GM21390 (cell line): ENCODE results near the gene CRYBB2.
"Not testable (repeated sequence)": the region's sequence is repeated elsewhere in the genome, so short reads cannot be mapped to it uniquely, and the experiment has no call there.

ENCODE experiments used
- ATAC-seq: cut with Tn5 transposase; IDR thresholded peaks from one replicate; pipeline ENCODE4 v1.9.1; 2021; ENCODE audit not compliant: unreplicated experiment

Gene CRYBB2

GRCh38 chr22:25219211-25219689, at the start of gene CRYBB2:
Gene CRYBB2 (plus strand): TSS chr22:25219639. CDS start chr22:25221430, 1,791 bp downstream.
- no peak for ATAC-seq

- ATAC-seq, result no peak
Observed at GRCh38 chr22:25170426-25170980, 48.9 kb upstream of the CRYBB2 start.

GRCh38 chr22:25172153-25172552, 47.3 kb upstream of the CRYBB2 start:
- ATAC-seq, result no peak

- no peak for ATAC-seq
Observed at GRCh38 chr22:25174156-25174887, 45.1 kb upstream of the CRYBB2 start.

- ATAC-seq, result no peak
Observed at GRCh38 chr22:25174888-25175411, 44.5 kb upstream of the CRYBB2 start.

- no peak for ATAC-seq
Observed at GRCh38 chr22:25176175-25176574, 43.3 kb upstream of the CRYBB2 start.

GRCh38 chr22:25176799-25177198, 42.6 kb upstream of the CRYBB2 start:
- ATAC-seq, result no peak

GRCh38 chr22:25177226-25177625, 42.2 kb upstream of the CRYBB2 start:
- no peak for ATAC-seq

GRCh38 chr22:25177895-25178294, 41.5 kb upstream of the CRYBB2 start:
- no peak for ATAC-seq

GRCh38 chr22:25178348-25178747, 41.1 kb upstream of the CRYBB2 start:
- not testable (repeated sequence) for ATAC-seq

- not testable (repeated sequence) for ATAC-seq
Observed at GRCh38 chr22:25178869-25179631, 40.4 kb upstream of the CRYBB2 start.

GRCh38 chr22:25182131-25183110, 37.0 kb upstream of the CRYBB2 start:
- ATAC-seq, result no peak

- ATAC-seq, result no peak
Observed at GRCh38 chr22:25183949-25184619, 35.4 kb upstream of the CRYBB2 start.

- no peak for ATAC-seq
Observed at GRCh38 chr22:25186140-25186539, 33.3 kb upstream of the CRYBB2 start.

GRCh38 chr22:25187469-25187868, 32.0 kb upstream of the CRYBB2 start:
- no peak for ATAC-seq

GRCh38 chr22:25192406-25192805, 27.0 kb upstream of the CRYBB2 start:
- ATAC-seq, result no peak

GRCh38 chr22:25193130-25193529, 26.3 kb upstream of the CRYBB2 start:
- ATAC-seq, result no peak

GRCh38 chr22:25193548-25193947, 25.9 kb upstream of the CRYBB2 start:
- no peak for ATAC-seq

- ATAC-seq, result no peak
Observed at GRCh38 chr22:25196326-25196725, 23.1 kb upstream of the CRYBB2 start.

- ATAC-seq, result no peak
Observed at GRCh38 chr22:25197340-25197739, 22.1 kb upstream of the CRYBB2 start.
